Measurements from ENCODE around the gene ABCG4. TPM values are rescaled to one million over a fixed set of nuclear protein-coding genes. Genes with fewer than 3 reads are reported as not detected.

The ABCG4 gene
- total and polyA plus RNA-seq, 9 of the 15 experiments (the other 6 are each of a cell fraction or from before 2014, with no cell fraction given), result 0.03 to 0.11 (median 0.07) TPM; not detected in 4

DNA sequence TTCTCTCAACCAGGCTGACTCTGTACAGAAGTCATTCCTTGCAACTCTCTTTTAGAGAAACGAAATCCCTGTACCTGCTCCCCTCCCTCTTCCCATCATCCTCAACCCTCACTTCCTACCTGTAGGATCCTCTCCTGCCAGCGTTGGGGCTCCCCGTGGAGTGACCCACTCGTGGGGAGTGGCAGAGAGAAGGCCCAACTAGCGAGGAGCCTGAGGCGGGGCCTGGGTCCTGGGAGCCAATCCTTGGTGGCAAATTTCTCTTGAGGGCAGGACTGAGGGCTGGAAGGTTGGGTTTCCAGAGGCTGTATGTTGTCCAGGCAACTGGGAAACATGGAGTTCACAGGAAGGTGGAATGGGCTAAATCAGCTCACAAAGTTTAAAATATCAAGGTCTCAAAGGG lies 46.8 kb downstream of the ABCG4 start (continued):
- TF ChIP-seq, protein P1, sequence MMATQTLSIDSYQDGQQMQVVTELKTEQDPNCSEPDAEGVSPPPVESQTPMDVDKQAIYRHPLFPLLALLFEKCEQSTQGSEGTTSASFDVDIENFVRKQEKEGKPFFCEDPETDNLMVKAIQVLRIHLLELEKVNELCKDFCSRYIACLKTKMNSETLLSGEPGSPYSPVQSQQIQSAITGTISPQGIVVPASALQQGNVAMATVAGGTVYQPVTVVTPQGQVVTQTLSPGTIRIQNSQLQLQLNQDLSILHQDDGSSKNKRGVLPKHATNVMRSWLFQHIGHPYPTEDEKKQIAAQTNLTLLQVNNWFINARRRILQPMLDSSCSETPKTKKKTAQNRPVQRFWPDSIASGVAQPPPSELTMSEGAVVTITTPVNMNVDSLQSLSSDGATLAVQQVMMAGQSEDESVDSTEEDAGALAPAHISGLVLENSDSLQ (IDR thresholded peaks at IDR 0.05), result peak; percentile 96
- TF ChIP-seq POLR2H (tag; IDR thresholded peaks at IDR 0.05; ENCODE audit: low read depth) (no peak), TARDBP (IDR thresholded peaks at IDR 0.05) (no peak), ELF1 (tag; IDR thresholded peaks at IDR 0.05) (no peak), SMARCC2 (IDR thresholded peaks at IDR 0.05; ENCODE audit: low read depth) (no peak)
- TF ChIP-seq, protein P2, sequence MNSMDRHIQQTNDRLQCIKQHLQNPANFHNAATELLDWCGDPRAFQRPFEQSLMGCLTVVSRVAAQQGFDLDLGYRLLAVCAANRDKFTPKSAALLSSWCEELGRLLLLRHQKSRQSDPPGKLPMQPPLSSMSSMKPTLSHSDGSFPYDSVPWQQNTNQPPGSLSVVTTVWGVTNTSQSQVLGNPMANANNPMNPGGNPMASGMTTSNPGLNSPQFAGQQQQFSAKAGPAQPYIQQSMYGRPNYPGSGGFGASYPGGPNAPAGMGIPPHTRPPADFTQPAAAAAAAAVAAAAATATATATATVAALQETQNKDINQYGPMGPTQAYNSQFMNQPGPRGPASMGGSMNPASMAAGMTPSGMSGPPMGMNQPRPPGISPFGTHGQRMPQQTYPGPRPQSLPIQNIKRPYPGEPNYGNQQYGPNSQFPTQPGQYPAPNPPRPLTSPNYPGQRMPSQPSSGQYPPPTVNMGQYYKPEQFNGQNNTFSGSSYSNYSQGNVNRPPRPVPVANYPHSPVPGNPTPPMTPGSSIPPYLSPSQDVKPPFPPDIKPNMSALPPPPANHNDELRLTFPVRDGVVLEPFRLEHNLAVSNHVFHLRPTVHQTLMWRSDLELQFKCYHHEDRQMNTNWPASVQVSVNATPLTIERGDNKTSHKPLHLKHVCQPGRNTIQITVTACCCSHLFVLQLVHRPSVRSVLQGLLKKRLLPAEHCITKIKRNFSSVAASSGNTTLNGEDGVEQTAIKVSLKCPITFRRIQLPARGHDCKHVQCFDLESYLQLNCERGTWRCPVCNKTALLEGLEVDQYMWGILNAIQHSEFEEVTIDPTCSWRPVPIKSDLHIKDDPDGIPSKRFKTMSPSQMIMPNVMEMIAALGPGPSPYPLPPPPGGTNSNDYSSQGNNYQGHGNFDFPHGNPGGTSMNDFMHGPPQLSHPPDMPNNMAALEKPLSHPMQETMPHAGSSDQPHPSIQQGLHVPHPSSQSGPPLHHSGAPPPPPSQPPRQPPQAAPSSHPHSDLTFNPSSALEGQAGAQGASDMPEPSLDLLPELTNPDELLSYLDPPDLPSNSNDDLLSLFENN (IDR thresholded peaks at IDR 0.05; ENCODE audit: low read depth in 2 of 2, low read length in 2 of 2), result no peak
- TF ChIP-seq, protein P3, sequence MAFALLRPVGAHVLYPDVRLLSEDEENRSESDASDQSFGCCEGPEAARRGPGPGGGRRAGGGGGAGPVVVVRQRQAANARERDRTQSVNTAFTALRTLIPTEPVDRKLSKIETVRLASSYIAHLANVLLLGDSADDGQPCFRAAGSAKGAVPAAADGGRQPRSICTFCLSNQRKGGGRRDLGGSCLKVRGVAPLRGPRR (CRISPR knock-in tag; IDR thresholded peaks at IDR 0.05), result no peak
- TF ChIP-seq, protein P4, sequence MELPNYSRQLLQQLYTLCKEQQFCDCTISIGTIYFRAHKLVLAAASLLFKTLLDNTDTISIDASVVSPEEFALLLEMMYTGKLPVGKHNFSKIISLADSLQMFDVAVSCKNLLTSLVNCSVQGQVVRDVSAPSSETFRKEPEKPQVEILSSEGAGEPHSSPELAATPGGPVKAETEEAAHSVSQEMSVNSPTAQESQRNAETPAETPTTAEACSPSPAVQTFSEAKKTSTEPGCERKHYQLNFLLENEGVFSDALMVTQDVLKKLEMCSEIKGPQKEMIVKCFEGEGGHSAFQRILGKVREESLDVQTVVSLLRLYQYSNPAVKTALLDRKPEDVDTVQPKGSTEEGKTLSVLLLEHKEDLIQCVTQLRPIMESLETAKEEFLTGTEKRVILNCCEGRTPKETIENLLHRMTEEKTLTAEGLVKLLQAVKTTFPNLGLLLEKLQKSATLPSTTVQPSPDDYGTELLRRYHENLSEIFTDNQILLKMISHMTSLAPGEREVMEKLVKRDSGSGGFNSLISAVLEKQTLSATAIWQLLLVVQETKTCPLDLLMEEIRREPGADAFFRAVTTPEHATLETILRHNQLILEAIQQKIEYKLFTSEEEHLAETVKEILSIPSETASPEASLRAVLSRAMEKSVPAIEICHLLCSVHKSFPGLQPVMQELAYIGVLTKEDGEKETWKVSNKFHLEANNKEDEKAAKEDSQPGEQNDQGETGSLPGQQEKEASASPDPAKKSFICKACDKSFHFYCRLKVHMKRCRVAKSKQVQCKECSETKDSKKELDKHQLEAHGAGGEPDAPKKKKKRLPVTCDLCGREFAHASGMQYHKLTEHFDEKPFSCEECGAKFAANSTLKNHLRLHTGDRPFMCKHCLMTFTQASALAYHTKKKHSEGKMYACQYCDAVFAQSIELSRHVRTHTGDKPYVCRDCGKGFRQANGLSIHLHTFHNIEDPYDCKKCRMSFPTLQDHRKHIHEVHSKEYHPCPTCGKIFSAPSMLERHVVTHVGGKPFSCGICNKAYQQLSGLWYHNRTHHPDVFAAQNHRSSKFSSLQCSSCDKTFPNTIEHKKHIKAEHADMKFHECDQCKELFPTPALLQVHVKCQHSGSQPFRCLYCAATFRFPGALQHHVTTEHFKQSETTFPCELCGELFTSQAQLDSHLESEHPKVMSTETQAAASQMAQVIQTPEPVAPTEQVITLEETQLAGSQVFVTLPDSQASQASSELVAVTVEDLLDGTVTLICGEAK (IDR thresholded peaks at IDR 0.05), result no peak
- TF ChIP-seq, protein P4 (CRISPR knock-in tag; IDR thresholded peaks at IDR 0.05), result no peak
